HFFc6 (cell line): ENCODE results near the gene GPR173. TPM values are rescaled to one million over a fixed set of nuclear protein-coding genes. Genes with fewer than 3 reads are reported as not detected.

Source experiments
- DNase-seq: peaks from one replicate; pipeline ENCODE4 v3.0.0-alpha.2; 2018
- H3K27ac Mint-ChIP-seq: 2 replicates; pipeline ENCODE4 v1.8.0; 2020; ENCODE audit warnings: mild to moderate bottlenecking, mixed read lengths
- H3K27me3 Mint-ChIP-seq: 2 replicates; pipeline ENCODE4 v1.8.0; 2021; ENCODE audit warnings: mild to moderate bottlenecking, moderate library complexity, mixed read lengths; ENCODE audit not compliant: insufficient read depth
- H3K36me3 Mint-ChIP-seq: 2 replicates; pipeline ENCODE4 v1.8.0; 2021; ENCODE audit warnings: low read depth, mixed read lengths
- H3K4me1 Mint-ChIP-seq: 2 replicates; pipeline ENCODE4 v1.8.0; 2020; ENCODE audit warnings: low read depth, mixed read lengths
- H3K4me3 Mint-ChIP-seq: 2 replicates; pipeline ENCODE4 v1.8.0; 2020; ENCODE audit warnings: mild to moderate bottlenecking, moderate library complexity, mixed read lengths
- H3K9me3 Mint-ChIP-seq: 2 replicates; pipeline ENCODE4 v1.8.0; 2020; ENCODE audit warnings: mild to moderate bottlenecking, mixed read lengths
- long read RNA-seq: library from polyadenylated mRNA; unstranded; transcript quantifications from one replicate; pipeline ENCODE4 v2.0.0, GENCODE V29; 2019
- total RNA-seq, 6 experiments: library from RNA; stranded (reverse); fragmentation: NEBNext Ultra II Directional; extraction: Animal tissue kit (Norgen Biotek cat#: 25700); gene quantifications; 2 replicates in 1 of 6; 3 replicates in 5 of 6; pipeline ENCODE4 v1.2.3, GENCODE V29; 2021
- TF ChIP-seq, protein P1 (sequence below): fragments of 200-600 bp; sonication (generic); IDR thresholded peaks from 2 replicates; pipeline ENCODE4 v1.5.0; 2021; ENCODE audit warnings: antibody characterized with exemption, mild to moderate bottlenecking

GPR173 gene, protein sequence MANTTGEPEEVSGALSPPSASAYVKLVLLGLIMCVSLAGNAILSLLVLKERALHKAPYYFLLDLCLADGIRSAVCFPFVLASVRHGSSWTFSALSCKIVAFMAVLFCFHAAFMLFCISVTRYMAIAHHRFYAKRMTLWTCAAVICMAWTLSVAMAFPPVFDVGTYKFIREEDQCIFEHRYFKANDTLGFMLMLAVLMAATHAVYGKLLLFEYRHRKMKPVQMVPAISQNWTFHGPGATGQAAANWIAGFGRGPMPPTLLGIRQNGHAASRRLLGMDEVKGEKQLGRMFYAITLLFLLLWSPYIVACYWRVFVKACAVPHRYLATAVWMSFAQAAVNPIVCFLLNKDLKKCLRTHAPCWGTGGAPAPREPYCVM
- 1 to 10 TPM; 2.1 to 3.1 (median 2.8) TPM for total RNA-seq
- long read RNA-seq = 0 reads

DNA sequence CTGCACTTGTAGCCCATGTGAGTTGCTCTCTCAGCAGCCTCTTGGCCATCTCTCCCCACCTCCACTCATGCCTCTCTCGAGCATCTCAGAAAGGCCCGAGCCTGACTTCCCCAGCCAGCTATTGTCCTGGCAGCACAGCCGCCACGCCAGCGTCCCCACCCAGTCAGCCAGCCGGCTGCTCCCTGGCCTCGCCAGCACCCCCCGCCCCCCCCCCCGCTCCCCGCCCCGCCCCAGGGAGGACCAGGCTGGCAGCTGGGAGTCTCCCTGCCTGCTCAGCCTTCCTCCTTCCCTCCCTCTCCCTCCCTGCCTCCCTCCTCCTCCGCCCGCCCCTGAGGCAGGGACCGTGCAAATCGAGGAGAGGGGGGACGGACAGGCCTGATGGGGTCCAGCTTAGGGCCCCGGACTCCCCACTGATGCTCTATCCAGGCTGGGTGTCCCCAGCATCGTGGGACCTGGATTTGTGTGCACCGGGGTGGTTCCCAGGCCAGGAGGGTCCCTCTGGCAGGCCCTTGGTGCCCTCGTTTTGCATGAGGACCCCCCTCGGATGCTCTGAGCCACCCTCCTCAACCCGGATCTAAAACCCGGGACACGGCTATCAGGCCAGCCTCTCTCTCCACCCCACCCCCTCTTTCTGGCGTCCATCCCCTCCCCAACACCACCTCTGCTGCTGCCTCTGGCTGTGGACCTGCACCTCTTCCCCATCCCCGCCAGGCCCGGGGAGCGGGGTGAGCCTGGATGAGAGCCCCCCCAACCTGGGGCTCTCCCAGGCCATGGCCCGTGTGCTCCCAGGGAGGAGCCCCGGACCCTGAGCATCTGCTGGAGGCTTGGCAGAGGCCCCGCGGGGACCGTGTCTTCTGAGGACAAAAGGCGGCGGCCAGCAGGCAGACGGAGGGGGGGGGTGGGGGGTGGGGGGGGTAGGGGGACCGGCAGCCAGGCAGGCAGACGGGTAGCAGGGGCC lies at the start of gene GPR173:
Gene GPR173 (plus strand): TSS at position 621 of the 958 bp plus-strand sequence. CDS start 27,833 bp downstream, outside the sequence.
- TF ChIP-seq, protein P1, sequence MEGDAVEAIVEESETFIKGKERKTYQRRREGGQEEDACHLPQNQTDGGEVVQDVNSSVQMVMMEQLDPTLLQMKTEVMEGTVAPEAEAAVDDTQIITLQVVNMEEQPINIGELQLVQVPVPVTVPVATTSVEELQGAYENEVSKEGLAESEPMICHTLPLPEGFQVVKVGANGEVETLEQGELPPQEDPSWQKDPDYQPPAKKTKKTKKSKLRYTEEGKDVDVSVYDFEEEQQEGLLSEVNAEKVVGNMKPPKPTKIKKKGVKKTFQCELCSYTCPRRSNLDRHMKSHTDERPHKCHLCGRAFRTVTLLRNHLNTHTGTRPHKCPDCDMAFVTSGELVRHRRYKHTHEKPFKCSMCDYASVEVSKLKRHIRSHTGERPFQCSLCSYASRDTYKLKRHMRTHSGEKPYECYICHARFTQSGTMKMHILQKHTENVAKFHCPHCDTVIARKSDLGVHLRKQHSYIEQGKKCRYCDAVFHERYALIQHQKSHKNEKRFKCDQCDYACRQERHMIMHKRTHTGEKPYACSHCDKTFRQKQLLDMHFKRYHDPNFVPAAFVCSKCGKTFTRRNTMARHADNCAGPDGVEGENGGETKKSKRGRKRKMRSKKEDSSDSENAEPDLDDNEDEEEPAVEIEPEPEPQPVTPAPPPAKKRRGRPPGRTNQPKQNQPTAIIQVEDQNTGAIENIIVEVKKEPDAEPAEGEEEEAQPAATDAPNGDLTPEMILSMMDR = no peak
- H3K4me3 Mint-ChIP-seq = peak within 1 kb of the TSS; percentile 82; the same call in 1 of the 2 replicates
- DNase-seq = peak; percentile 26
- no peaks in the 10 kb centered on the region for H3K36me3 Mint-ChIP-seq
- H3K4me1 Mint-ChIP-seq = peaks cover 20% of the 10 kb centered on the region
- peaks cover 2% of the 10 kb centered on the region; the same call in 1 of the 2 replicates for H3K27me3 Mint-ChIP-seq
- H3K9me3 Mint-ChIP-seq = no peaks in the 10 kb centered on the region
- H3K27ac Mint-ChIP-seq = peak within 1 kb of the TSS; percentile 83

DNA sequence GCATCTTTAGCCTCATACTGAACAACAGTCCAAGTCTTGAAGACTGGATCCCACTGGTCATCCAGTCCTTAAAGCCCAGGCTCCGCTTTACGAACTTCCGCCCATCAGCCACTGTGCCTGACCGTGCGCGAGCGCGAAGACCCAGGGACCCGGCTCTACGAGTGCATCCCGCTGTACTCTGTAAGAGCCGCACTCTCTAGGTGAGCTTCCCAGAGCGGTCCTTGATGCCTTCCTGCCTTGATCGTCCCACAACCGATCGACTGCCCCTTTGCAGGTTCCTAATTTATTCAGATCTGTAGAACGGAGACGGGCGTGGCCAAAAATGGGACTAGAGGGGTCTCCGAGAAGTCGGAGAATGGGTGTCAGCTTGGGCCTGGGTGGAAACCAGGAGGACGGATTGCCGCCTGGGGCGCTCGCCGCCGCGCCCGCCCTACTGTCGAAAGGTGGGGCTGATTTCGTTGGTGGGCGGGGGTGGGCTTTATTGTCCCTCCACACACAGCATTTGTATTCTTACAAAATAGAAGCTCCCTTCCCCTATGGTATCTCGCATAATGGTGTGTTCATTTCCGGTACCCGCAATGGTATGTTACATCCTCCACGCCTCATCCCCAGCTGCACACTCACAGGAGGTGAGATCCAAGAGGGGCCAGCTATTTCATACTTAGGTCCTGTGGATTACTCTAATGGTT lies 48.0 kb upstream of the GPR173 start:
- TF ChIP-seq, protein P1 = no peak
- H3K36me3 Mint-ChIP-seq = no peaks in the 10 kb centered on the region
- no peak overlapping the region for H3K27ac Mint-ChIP-seq
- no peaks in the 10 kb centered on the region for H3K9me3 Mint-ChIP-seq
- H3K27me3 Mint-ChIP-seq = peaks cover 19% of the 10 kb centered on the region
- DNase-seq = no peak
- H3K4me1 Mint-ChIP-seq = peaks cover 10% of the 10 kb centered on the region; the same call in 1 of the 2 replicates
- no peak overlapping the region for H3K4me3 Mint-ChIP-seq

DNA sequence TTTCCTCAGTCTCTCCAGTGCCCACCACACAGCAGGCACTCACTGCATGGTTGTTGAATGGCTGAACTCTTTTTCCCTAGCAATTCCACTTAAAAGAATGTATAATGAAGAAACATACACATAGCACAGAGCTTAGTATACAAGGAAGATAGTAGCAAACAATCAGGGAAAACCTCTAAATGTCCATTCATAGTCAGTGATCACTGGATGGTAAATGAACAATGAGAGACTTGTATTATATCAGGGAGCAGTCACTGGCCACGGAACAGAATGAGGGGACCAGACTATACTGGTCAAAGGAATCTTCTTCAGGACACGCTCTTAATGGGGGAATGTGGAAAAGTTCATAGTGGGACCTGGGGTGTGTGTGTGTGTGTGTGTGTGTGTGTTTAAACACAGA lies 46.6 kb upstream of the GPR173 start:
- TF ChIP-seq, protein P1 = no peak
- Mint-ChIP-seq H3K9me3 (no peaks in the 10 kb centered on the region), H3K36me3 (no peaks in the 10 kb centered on the region), H3K4me3 (no peak overlapping the region), H3K4me1 (no peaks in the 10 kb centered on the region), H3K27me3 (peaks cover 24% of the 10 kb centered on the region), H3K27ac (no peak overlapping the region)
- DNase-seq = no peak

GRCh38 chrX:53003111-53003510 lies 45.5 kb upstream of the GPR173 start:
- H3K36me3 Mint-ChIP-seq = no peaks in the 10 kb centered on the region
- H3K27me3 Mint-ChIP-seq = peaks cover 24% of the 10 kb centered on the region
- no peaks in the 10 kb centered on the region for H3K9me3 Mint-ChIP-seq
- DNase-seq = no peak
- no peaks in the 10 kb centered on the region for H3K4me1 Mint-ChIP-seq
- H3K4me3 Mint-ChIP-seq = no peak overlapping the region
- no peak overlapping the region for H3K27ac Mint-ChIP-seq
- TF ChIP-seq, protein P1 = no peak

- H3K4me3 Mint-ChIP-seq = no peak overlapping the region
- H3K27me3 Mint-ChIP-seq = peaks cover 24% of the 10 kb centered on the region
- TF ChIP-seq, protein P1 = no peak
- DNase-seq = no peak
- H3K36me3 Mint-ChIP-seq = no peaks in the 10 kb centered on the region
- H3K27ac Mint-ChIP-seq = no peak overlapping the region
- peaks cover 3% of the 10 kb centered on the region; the same call in 1 of the 2 replicates for H3K9me3 Mint-ChIP-seq
- H3K4me1 Mint-ChIP-seq = no peaks in the 10 kb centered on the region
These were observed 44.6 kb upstream of the GPR173 start for GRCh38 chrX:53004038-53004437.
